Ishikawa (cell line): ENCODE data around the gene KIF27.

ENCODE experiments used
- CEBPB ChIP-seq: IDR thresholded peaks from 2 replicates; pipeline ENCODE4 v1.6.1; 2012
- CREB1 ChIP-seq: IDR thresholded peaks from 2 replicates; pipeline ENCODE4 v1.6.1; 2012; ENCODE audit warnings: low read depth
- FOXM1 ChIP-seq: IDR thresholded peaks from 2 replicates; pipeline ENCODE4 v1.6.1; 2012; ENCODE audit warnings: low read depth, borderline replicate concordance
- RAD21 ChIP-seq: IDR thresholded peaks from 2 replicates; pipeline ENCODE4 v1.6.1; 2012; ENCODE audit warnings: low read depth
- TAF1 ChIP-seq: IDR thresholded peaks from 2 replicates; pipeline ENCODE4 v1.6.1; 2012; ENCODE audit warnings: low read depth, mild to moderate bottlenecking
- TCF12 ChIP-seq: IDR thresholded peaks from 2 replicates; pipeline ENCODE4 v1.6.1; 2012; ENCODE audit warnings: low read depth
- TEAD4 ChIP-seq: IDR thresholded peaks from 2 replicates; pipeline ENCODE4 v1.6.1; 2012
- YY1 ChIP-seq: IDR thresholded peaks from 2 replicates; pipeline ENCODE4 v1.6.1; 2012; ENCODE audit warnings: low read depth
- TF ChIP-seq, protein P1 (sequence below): IDR thresholded peaks from 2 replicates; pipeline ENCODE4 v1.6.1; 2012

GRCh38 chr9:83920469-83920926 is 734 bp downstream of the KIF27 start:
- TF ChIP-seq TEAD4: no peak
- no peak for TF ChIP-seq TCF12
- peak; percentile 57 for TF ChIP-seq RAD21
- TF ChIP-seq CREB1: no peak
- no peak; the same call in 1 of the 2 replicates for TF ChIP-seq CEBPB
- no peak for TF ChIP-seq YY1
- no peak for TF ChIP-seq TAF1
- TF ChIP-seq, protein P1, sequence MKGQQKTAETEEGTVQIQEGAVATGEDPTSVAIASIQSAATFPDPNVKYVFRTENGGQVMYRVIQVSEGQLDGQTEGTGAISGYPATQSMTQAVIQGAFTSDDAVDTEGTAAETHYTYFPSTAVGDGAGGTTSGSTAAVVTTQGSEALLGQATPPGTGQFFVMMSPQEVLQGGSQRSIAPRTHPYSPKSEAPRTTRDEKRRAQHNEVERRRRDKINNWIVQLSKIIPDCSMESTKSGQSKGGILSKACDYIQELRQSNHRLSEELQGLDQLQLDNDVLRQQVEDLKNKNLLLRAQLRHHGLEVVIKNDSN: no peak; the same call in 1 of the 2 replicates
- TF ChIP-seq FOXM1: no peak
